ENCODE data around the gene IKBKG.
"Not testable (repeated sequence)": the region's sequence is repeated elsewhere in the genome, so short reads cannot be mapped to it uniquely, and the experiment has no call there.

Gene IKBKG

GRCh38 chrX:154519389-154519788 is 28.0 kb upstream of the IKBKG start:
- in situ Hi-C loops (cut with MboI; ENCODE audit: low pct_unique_long_range_greater_than_20kb, low sequenced_read_pairs): no loop called here

DNA sequence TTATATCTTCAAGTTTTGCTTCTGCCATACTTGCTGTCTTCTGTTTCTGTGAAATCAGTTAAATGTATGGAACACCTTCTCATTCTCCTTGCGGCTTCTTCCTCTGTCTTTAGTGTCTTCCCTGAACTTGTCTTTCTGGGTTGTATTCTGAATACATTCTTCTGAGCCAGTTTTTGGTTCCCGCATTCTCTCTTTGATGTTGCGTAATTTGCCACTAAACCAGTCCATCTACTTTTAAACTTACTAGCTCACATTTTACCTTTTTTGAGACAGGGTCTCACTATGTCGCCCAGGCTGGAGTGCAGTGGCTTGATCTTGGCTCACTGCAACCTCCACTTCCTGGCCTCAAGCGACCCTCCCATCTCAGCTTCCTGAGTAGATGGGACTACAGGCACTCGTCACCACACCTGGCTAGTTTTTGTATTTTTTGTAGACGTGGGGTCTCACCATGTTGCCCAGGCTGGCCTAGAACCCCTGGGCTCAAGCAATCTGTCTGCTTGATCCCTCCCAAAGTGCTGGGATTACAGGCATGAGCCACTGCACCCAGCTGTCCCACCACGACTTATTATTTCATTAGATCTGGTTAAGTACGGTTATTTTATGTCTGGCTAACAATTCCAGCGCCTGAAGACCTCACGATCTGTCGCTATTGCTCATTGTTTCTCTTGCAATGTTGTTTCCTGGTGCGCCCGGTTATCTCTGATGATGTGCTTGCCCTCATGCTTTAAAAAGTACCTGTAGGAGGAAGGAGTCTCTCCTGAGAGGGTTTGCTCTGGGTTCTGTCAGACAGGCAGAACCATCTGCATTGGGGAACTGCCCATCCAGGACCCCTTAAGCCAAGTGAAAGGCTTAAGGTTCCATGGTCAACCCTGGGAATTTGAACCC is 21.6 kb upstream of the IKBKG start:
- DNase-seq: no peak
- in situ Hi-C loops (cut with MboI; ENCODE audit: low pct_unique_long_range_greater_than_20kb, low sequenced_read_pairs): no loop called here

More at GRCh38 chrX:154519389-154519788, 28.0 kb upstream of the IKBKG start:
- DNase-seq: no peak

GRCh38 chrX:154526901-154527675 is 20.3 kb upstream of the IKBKG start:
- DNase-seq: peak; percentile 94
- in situ Hi-C loops (cut with MboI; ENCODE audit: low pct_unique_long_range_greater_than_20kb, low sequenced_read_pairs): no loop called here

- in situ Hi-C loops (cut with MboI; ENCODE audit: low pct_unique_long_range_greater_than_20kb, low sequenced_read_pairs): no loop called here
- no peak for DNase-seq
These were observed 18.2 kb upstream of the IKBKG start for GRCh38 chrX:154529206-154529612.

DNA sequence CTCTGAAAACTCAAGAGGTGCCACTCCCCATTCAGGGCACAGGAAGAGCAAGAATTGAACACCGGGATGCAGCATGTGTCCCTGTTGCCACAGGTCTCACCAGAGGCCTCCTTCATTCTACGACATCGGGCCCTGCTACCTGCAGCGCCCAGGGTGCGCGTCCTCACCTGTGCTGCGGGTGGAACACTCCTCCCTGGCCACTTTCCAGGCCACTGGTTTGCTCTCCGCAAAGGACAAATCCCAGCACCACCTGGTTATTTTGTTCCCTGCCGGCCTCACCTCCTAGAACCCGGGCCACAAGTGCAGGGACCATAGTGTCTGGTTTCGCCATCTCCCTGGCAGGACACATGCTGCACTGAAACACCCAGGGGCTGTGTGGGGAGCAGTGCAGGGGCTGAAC is 17.1 kb upstream of the IKBKG start:
- in situ Hi-C loops (cut with MboI; ENCODE audit: low pct_unique_long_range_greater_than_20kb, low sequenced_read_pairs): no loop called here
- DNase-seq: no peak

- no peak for DNase-seq
- in situ Hi-C loops (cut with MboI; ENCODE audit: low pct_unique_long_range_greater_than_20kb, low sequenced_read_pairs): no loop called here
These were observed 15.8 kb upstream of the IKBKG start for GRCh38 chrX:154531626-154532025.

- in situ Hi-C loops (cut with MboI; ENCODE audit: low pct_unique_long_range_greater_than_20kb, low sequenced_read_pairs): no loop called here
- DNase-seq: no peak
These were observed 14.7 kb upstream of the IKBKG start for GRCh38 chrX:154532690-154533089.

GRCh38 chrX:154534526-154535322 is 12.7 kb upstream of the IKBKG start:
- peak; percentile 93 for DNase-seq
- in situ Hi-C loops (cut with MboI; ENCODE audit: low pct_unique_long_range_greater_than_20kb, low sequenced_read_pairs): no loop called here

DNA sequence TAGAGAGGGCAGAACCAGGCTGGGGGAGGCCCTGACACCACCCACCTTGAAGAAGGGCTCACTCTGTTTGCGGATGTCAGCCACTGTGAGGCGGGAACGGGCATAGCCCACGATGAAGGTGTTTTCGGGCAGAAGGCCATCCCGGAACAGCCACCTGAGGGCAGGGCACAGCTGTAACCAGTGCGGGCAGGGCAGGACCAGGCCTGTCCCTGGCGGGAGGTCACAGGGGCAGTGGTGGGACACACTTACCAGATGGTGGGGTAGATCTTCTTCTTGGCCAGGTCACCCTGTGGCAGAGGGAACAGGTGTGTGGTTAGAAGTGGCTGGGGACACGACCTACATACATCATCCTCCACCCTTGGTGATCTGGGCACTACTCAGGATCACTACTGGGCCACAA is 11.5 kb upstream of the IKBKG start:
- DNase-seq: no peak
- in situ Hi-C loops (cut with MboI; ENCODE audit: low pct_unique_long_range_greater_than_20kb, low sequenced_read_pairs): no loop called here

DNA sequence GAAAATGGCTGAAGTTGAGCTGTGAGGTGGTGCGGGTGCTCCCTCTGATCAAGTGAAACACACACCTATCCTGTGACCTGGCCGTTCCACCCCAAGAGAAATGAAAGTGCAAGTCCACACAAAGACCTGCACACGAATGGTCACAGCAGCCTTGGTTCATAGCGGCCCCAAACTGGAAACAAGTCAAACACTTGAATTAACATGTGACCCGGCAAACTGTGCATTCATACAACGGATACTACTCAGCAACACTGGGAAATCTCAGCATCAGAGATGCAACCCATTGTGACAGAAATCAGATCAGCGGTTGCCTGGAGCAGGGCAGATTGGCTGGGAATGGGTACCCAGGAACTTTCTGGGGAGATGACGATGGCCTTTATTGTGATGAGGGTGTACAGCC is 8.3 kb upstream of the IKBKG start:
- no peak for DNase-seq
- in situ Hi-C loops (cut with MboI; ENCODE audit: low pct_unique_long_range_greater_than_20kb, low sequenced_read_pairs): no loop called here

GRCh38 chrX:154540365-154540764 is 7.1 kb upstream of the IKBKG start:
- in situ Hi-C loops (cut with MboI; ENCODE audit: low pct_unique_long_range_greater_than_20kb, low sequenced_read_pairs); DNase-seq: not testable (repeated sequence)

GRCh38 chrX:154540897-154541535 is 6.4 kb upstream of the IKBKG start:
- no peak for DNase-seq
- in situ Hi-C loops (cut with MboI; ENCODE audit: low pct_unique_long_range_greater_than_20kb, low sequenced_read_pairs): no loop called here

DNA sequence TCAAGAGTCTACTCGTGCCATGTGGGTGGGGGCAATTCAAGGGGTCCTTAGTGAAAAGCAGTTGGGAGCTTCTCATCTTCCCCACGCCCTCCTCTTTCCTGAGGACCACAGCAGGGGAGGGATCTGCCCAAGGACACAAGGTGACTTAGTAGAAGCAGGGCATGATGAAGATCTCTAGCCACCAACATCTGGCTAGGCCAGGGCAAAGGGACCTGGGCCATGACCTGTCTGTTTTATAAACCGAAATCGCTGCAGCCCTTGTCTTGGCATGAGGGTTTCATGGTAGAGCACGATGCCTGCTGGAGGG is 5.9 kb upstream of the IKBKG start:
- no peak for DNase-seq
- in situ Hi-C loops (cut with MboI; ENCODE audit: low pct_unique_long_range_greater_than_20kb, low sequenced_read_pairs): no loop called here

DNA sequence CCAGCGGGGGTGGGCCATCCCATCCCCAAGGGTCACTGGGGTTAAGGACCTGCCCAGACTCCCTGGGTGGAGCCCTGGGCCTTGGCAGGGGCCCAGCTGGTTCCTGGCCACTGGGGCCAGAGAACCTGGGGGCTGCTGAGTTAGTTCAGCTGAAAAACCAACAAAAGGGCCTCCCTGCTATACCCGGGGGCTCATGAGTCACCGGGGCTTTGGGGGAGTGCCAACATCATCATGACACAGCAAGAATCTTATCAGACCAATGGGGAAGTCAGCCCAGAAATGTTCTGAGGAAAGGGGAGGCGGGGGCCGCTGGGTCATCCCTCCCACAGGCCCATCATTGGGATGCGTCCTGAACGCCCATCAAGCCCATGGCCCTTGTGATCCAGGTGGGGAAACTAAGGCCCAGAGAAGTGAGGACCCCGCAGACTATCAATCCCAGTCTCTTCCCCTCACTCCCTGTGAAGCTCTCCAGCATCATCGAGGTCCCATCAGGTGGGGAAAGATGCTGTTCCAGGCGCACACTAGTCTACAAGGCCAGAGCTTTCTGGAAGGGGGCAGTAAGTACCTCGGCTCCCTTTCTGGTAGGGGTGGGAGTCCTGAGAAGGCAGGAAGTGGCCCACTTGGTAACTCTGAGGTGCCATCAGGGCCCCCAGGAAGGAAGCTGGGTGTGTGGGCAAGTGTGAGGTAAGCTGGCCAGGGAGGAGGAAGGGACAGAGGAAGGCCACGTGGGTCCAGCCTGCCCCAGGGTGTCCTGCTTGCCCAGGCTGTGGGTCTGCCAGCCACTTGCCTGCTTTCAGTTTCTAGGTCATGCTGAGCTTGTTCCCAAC is 5.3 kb upstream of the IKBKG start:
- DNase-seq: peak; percentile 94
- in situ Hi-C loops (cut with MboI; ENCODE audit: low pct_unique_long_range_greater_than_20kb, low sequenced_read_pairs): no loop called here

- in situ Hi-C loops (cut with MboI; ENCODE audit: low pct_unique_long_range_greater_than_20kb, low sequenced_read_pairs): no loop called here
- peak; percentile 93 for DNase-seq
These were observed 4.5 kb upstream of the IKBKG start for GRCh38 chrX:154542723-154543424.

GRCh38 chrX:154545673-154546274 is 1.6 kb upstream of the IKBKG start:
- in situ Hi-C loops (cut with MboI; ENCODE audit: low pct_unique_long_range_greater_than_20kb, low sequenced_read_pairs): no loop called here
- no peak for DNase-seq

GRCh38 chrX:154546354-154547244 is 821 bp upstream of the IKBKG start, which contains the start of gene G6PD:
G6PD (minus strand) TSS chrX:154546846; CDS start chrX:154546155, 691 bp downstream.
- DNase-seq: no peak
- in situ Hi-C loops (cut with MboI; ENCODE audit: low pct_unique_long_range_greater_than_20kb, low sequenced_read_pairs): no loop called here
